ENCODE measurements around the gene MDH1B. TPM values are rescaled to one million over a fixed set of nuclear protein-coding genes. Genes with fewer than 3 reads are reported as not detected.
"Not testable (repeated sequence)": the region's sequence is repeated elsewhere in the genome, so short reads cannot be mapped to it uniquely, and the experiment has no call there.

Gene MDH1B
- total RNA-seq (8.1 TPM), polyA plus RNA-seq (ENCODE audit: insufficient read depth, low read depth, low replicate concordance) (7.1 TPM)
- long read RNA-seq, donor 1 = 0 reads
- long read RNA-seq, donor 2, partial matches to known transcripts = 0 of 1 reads
- long read RNA-seq, donor 2, other reads (novel, unspliced or antisense) = 0 of 1 reads
- long read RNA-seq, donor 3, partial matches to known transcripts = 0 of 1 reads
- long read RNA-seq, donor 3, other reads (novel, unspliced or antisense) = 0 of 1 reads
- long read RNA-seq, donor 4, partial matches to known transcripts = 0 of 1 reads
- long read RNA-seq, donor 4, other reads (novel, unspliced or antisense) = 0 of 1 reads
- long read RNA-seq, donor 5 = 0 reads
- long read RNA-seq, donor 6, partial matches to known transcripts = 0 of 2 reads
- long read RNA-seq, donor 6, other reads (novel, unspliced or antisense) = 0 of 2 reads
- long read RNA-seq, donor 7, partial matches to known transcripts = 1 of 7 reads
- long read RNA-seq, donor 7, other reads (novel, unspliced or antisense) = 3 of 7 reads
- long read RNA-seq, donor 8, partial matches to known transcripts = 0 of 2 reads
- long read RNA-seq, donor 8, other reads (novel, unspliced or antisense) = 0 of 2 reads
- long read RNA-seq, donor 9 = 0 reads
- long read RNA-seq, donor 10, partial matches to known transcripts = 0 of 1 reads
- long read RNA-seq, donor 10, other reads (novel, unspliced or antisense) = 0 of 1 reads

DNA sequence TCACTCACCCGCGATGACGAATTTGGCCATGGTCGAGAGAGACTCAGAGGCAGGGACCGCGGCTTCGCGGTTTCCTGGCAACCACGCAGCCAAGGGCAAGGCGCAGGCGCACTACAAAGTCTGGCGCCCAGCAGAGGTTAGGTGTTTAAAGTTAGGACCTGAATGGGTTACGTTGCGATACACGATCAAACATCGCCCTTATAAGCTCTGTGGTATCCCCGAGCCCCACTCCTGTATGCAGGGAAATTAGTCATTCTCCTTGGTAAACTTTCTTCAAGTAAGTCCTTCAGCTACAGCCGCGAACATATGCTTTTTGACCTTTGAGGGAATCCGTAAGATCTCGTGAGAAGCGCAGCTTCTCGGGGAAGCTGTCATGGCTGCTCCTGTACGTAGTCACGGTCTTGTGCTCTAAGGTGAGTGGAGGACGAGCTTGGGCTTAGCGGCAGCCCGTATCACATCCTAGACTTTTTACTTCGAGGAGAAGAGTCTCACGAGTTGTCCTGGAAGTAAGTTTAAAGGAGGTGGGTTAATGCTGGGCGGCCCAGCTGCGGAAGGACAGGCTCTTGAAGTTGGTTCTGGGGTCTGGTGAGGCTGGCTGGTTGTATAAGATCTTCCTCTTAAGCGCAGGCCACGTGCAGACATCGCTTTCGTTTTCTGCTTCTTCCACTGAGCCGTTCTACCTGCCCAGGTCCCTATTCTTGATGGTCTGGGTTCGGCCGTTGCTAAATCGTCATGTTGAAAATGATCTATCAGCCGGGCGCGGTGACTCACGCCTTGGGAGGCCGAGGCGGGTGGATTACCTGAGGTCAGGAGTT, at the start of gene MDH1B, which contains the start of gene FASTKD2:
MDH1B (minus strand) TSS at position 87 of the 815 bp plus-strand sequence; CDS start at position 30, 57 bp downstream.
FASTKD2 (plus strand) TSS at position 365 of the 815 bp plus-strand sequence. CDS start 1,088 bp downstream, outside the sequence.
- Histone ChIP-seq H3K27me3 (ENCODE audit: control insufficient read depth, insufficient read depth, low read length) (no peaks in the 10 kb centered on the region), H3K27ac (ENCODE audit: low read depth in 2 of 2, low read length in 2 of 2) (peak within 1 kb of the TSS; percentile 71 to 93), H3K4me1 (ENCODE audit: control insufficient read depth in 2 of 3, insufficient read depth in 2 of 3, low read depth in 1 of 3, low read length in 3 of 3) (peaks cover 0 to 9% (median 0%) of the 10 kb centered on the region in 3 donors), H3K36me3 (ENCODE audit: control insufficient read depth in 2 of 3, insufficient read depth in 3 of 3, low read length in 3 of 3) (peaks cover 0 to 6% (median 0%) of the 10 kb centered on the region in 3 donors), H3K4me3 (ENCODE audit: low read length in 3 of 3) (peak within 1 kb of the TSS; percentile 88 to 96 (median 92)), H3K9ac (ENCODE audit: low read length in 3 of 3) (peak within 1 kb of the TSS; percentile 86 to 98 (median 96)), H3K9me3 (ENCODE audit: control insufficient read depth in 2 of 3, insufficient read depth in 1 of 3, low read length in 3 of 3) (no peaks in the 10 kb centered on the region)
- TF ChIP-seq, protein P1, sequence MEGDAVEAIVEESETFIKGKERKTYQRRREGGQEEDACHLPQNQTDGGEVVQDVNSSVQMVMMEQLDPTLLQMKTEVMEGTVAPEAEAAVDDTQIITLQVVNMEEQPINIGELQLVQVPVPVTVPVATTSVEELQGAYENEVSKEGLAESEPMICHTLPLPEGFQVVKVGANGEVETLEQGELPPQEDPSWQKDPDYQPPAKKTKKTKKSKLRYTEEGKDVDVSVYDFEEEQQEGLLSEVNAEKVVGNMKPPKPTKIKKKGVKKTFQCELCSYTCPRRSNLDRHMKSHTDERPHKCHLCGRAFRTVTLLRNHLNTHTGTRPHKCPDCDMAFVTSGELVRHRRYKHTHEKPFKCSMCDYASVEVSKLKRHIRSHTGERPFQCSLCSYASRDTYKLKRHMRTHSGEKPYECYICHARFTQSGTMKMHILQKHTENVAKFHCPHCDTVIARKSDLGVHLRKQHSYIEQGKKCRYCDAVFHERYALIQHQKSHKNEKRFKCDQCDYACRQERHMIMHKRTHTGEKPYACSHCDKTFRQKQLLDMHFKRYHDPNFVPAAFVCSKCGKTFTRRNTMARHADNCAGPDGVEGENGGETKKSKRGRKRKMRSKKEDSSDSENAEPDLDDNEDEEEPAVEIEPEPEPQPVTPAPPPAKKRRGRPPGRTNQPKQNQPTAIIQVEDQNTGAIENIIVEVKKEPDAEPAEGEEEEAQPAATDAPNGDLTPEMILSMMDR (IDR thresholded peaks at IDR 0.05; ENCODE audit: borderline replicate concordance, extremely low read depth, insufficient read depth) = no peak
- intact Hi-C loops (cut with DNase I) = no loop called here
- FAIRE-seq (no peak), DNase-seq (peak; percentile 91 to 98 (median 94))

DNA sequence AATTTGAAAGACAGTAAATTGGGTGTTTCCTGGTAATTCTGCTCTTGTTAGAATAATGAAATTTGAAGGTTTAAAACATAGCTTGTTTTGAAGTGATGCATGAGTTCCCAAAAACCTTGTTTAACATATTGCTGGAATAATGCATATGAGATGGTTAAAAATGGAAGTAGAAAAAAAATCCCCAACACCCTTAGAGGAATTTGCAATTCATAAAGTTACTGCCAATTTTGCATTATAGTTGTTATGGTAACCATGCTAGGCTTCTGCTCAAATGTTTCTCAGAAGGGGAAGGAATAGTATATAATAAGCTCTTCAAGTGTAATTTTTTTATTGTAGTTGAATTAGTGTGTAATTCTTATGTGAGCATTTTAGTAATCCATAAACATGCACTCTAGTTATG, 49.4 kb upstream of the MDH1B start:
- Histone ChIP-seq H3K9me3 (ENCODE audit: control insufficient read depth in 2 of 3, insufficient read depth in 1 of 3, low read length in 3 of 3) (peaks cover 0 to 6% (median 0%) of the 10 kb centered on the region in 3 donors), H3K27ac (ENCODE audit: low read depth in 2 of 2, low read length in 2 of 2) (no peak overlapping the region), H3K27me3 (ENCODE audit: control insufficient read depth, insufficient read depth, low read length) (no peaks in the 10 kb centered on the region), H3K4me1 (ENCODE audit: control insufficient read depth in 2 of 3, insufficient read depth in 2 of 3, low read depth in 1 of 3, low read length in 3 of 3) (no peaks in the 10 kb centered on the region), H3K36me3 (ENCODE audit: control insufficient read depth in 2 of 3, insufficient read depth in 3 of 3, low read length in 3 of 3) (no peaks in the 10 kb centered on the region), H3K4me3 (ENCODE audit: low read length in 3 of 3) (no peak overlapping the region), H3K9ac (ENCODE audit: low read length in 3 of 3) (no peak overlapping the region)
- DNase-seq = no peak
- FAIRE-seq = no peak
- intact Hi-C loops (cut with DNase I) = no loop called here
- TF ChIP-seq, protein P1 (IDR thresholded peaks at IDR 0.05; ENCODE audit: borderline replicate concordance, extremely low read depth, insufficient read depth) = no peak

DNA sequence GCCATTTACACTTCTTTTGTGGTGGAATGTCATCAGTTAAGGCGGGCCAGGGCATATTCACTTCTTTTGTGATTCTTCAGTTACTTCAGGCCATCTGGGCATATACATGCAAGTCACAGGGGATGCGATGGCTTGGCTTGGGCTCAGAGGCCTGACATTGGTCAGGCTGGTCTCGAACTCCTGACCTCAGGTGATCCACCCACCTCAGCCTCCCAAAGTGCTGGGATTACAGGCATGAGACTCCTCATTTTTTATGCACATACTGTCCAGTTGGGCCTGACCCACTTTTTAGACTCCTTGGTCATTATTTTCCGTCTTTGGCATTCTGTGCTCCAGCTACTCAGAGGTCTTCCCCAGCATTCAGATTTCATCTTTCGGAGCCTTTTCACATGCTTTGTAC, 47.3 kb upstream of the MDH1B start:
- H3K27me3 ChIP-seq (ENCODE audit: control insufficient read depth, insufficient read depth, low read length); DNase-seq; FAIRE-seq; H3K9ac ChIP-seq (ENCODE audit: low read length in 3 of 3); H3K36me3 ChIP-seq (ENCODE audit: control insufficient read depth in 2 of 3, insufficient read depth in 3 of 3, low read length in 3 of 3); H3K4me3 ChIP-seq (ENCODE audit: low read length in 3 of 3); intact Hi-C loops (cut with DNase I); H3K4me1 ChIP-seq (ENCODE audit: control insufficient read depth in 2 of 3, insufficient read depth in 2 of 3, low read depth in 1 of 3, low read length in 3 of 3); H3K9me3 ChIP-seq (ENCODE audit: control insufficient read depth in 2 of 3, insufficient read depth in 1 of 3, low read length in 3 of 3); H3K27ac ChIP-seq (ENCODE audit: low read depth in 2 of 2, low read length in 2 of 2): not testable (repeated sequence)

DNA sequence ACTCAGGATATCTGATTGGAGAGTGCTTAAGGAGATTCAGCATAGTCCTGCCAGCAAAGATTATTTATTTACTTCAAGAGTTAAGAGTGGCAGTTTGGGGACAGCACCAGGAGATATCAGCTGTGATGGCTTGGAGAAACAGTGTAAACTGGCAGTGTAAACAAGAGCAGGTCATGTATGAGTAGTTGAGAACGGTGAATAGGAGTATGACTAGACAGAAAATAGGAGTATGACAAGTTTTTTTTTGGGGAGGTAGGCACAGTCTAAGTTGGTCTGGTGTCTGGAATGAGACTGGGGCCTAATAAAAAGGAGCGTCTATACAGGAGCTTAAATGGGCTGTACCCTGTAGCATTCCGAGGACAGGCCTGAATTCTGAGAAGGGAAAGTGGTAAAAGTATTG, 42.5 kb upstream of the MDH1B start:
- DNase-seq; H3K4me1 ChIP-seq (ENCODE audit: control insufficient read depth in 2 of 3, insufficient read depth in 2 of 3, low read depth in 1 of 3, low read length in 3 of 3): not testable (repeated sequence)

More for the DNA sequence above, 42.5 kb upstream of the MDH1B start:
- H3K9me3 ChIP-seq (ENCODE audit: control insufficient read depth in 2 of 3, insufficient read depth in 1 of 3, low read length in 3 of 3); H3K4me3 ChIP-seq (ENCODE audit: low read length in 3 of 3); H3K36me3 ChIP-seq (ENCODE audit: control insufficient read depth in 2 of 3, insufficient read depth in 3 of 3, low read length in 3 of 3); H3K9ac ChIP-seq (ENCODE audit: low read length in 3 of 3); FAIRE-seq; H3K27ac ChIP-seq (ENCODE audit: low read depth in 2 of 2, low read length in 2 of 2); H3K27me3 ChIP-seq (ENCODE audit: control insufficient read depth, insufficient read depth, low read length); intact Hi-C loops (cut with DNase I): not testable (repeated sequence)
